Ovary (tissue), 3 donors: ENCODE data around the gene HBB.

Experiments
- CTCF ChIP-seq, 3 donors: fragments of 450-650 bp in 2 of 3; fragments of 200-600 bp in 1 of 3; IDR thresholded peaks; one replicate each; pipeline versions ENCODE4 v1.5.1 to v1.8.0; 2016 to 2022; ENCODE audit warnings: antibody characterized with exemption in 3 of 3, mild to moderate bottlenecking in 1 of 3
- EP300 ChIP-seq: sonication (generic); formaldehyde crosslinking; IDR thresholded peaks from one replicate; pipeline ENCODE4 v1.6.1; 2017; ENCODE audit warnings: antibody characterized with exemption
- POLR2A ChIP-seq: fragments of 450-650 bp; IDR thresholded peaks from one replicate; pipeline ENCODE4 v1.6.1; 2017; ENCODE audit warnings: antibody characterized with exemption, mild to moderate bottlenecking, moderate library complexity
- donor health status: DM: no; HTN: no; CAD: no.

GRCh38 chr11:5232821-5233220 lies 6.0 kb upstream of the HBB start:
- TF ChIP-seq EP300 = no peak
- no peak for TF ChIP-seq CTCF (IDR thresholded peaks at IDR 0.05)
- no peak for TF ChIP-seq POLR2A
